HepG2 (cell line): Measurements from ENCODE around the gene NT5C2.

Source experiments
- AKAP8 ChIP-seq: sonication (generic); formaldehyde crosslinking; IDR thresholded peaks from 2 replicates; pipeline ENCODE4 v1.5.1; 2020; ENCODE audit warnings: mild to moderate bottlenecking, missing genetic modification reagents
- POLR2A ChIP-seq, 2 experiments: IDR thresholded peaks; 2 replicates each; pipeline ENCODE4 v1.6.1; 2011; ENCODE audit warnings: low read depth in 2 of 2, low read length in 2 of 2, mild to moderate bottlenecking in 1 of 2, moderate library complexity in 1 of 2; ENCODE audit not compliant: insufficient read depth in 1 of 2
- TF ChIP-seq, protein P1 (sequence below): sonication (generic); formaldehyde crosslinking; IDR thresholded peaks from 2 replicates; pipeline ENCODE4 v1.4.0; 2020; ENCODE audit warnings: missing genetic modification reagents, low read depth, mild to moderate bottlenecking, borderline replicate concordance
- TF ChIP-seq, protein P2 (sequence below): sonication (generic); formaldehyde crosslinking; IDR thresholded peaks from 2 replicates; pipeline ENCODE4 v1.4.0; 2020; ENCODE audit warnings: missing genetic modification reagents
- TF ChIP-seq, protein P3 (sequence below): sonication (generic); formaldehyde crosslinking; IDR thresholded peaks from 2 replicates; pipeline ENCODE4 v1.8.1; 2023; ENCODE audit warnings: mild to moderate bottlenecking, missing genetic modification reagents

DNA sequence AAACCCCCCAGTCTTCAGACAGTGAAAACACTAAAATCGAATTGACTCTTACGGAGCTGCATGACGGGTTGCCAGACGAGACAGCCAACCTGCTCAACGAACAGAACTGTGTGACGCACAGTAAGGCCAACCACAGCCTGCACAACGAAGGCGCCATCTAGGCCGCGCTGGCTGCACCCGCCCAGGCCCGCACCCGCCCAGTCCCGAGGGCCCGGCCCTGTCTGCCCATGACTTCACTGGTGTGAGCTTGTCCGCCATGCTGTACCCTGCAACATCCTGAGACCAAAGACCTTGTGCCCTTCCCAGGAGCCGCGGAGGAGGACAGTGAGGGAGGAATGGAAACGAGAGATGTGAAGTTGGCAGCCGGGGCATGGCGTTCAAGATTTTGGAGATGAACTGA lies 116.1 kb downstream of the NT5C2 start:
- TF ChIP-seq AKAP8 (CRISPR knock-in tag) (no peak), POLR2A (IDR thresholded peaks at IDR 0.05; ENCODE audit: insufficient read depth in 1 of 2, low read depth in 2 of 2, low read length in 2 of 2) (no peak)
- TF ChIP-seq, protein P1, sequence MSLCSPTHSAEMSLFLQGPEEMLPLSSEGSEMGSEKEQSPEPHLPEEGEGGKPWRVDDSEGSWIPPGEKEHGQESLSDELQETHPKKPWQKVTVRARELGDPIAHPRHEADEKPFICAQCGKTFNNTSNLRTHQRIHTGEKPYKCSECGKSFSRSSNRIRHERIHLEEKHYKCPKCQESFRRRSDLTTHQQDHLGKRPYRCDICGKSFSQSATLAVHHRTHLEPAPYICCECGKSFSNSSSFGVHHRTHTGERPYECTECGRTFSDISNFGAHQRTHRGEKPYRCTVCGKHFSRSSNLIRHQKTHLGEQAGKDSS (CRISPR knock-in tag), result no peak
- TF ChIP-seq, protein P2, sequence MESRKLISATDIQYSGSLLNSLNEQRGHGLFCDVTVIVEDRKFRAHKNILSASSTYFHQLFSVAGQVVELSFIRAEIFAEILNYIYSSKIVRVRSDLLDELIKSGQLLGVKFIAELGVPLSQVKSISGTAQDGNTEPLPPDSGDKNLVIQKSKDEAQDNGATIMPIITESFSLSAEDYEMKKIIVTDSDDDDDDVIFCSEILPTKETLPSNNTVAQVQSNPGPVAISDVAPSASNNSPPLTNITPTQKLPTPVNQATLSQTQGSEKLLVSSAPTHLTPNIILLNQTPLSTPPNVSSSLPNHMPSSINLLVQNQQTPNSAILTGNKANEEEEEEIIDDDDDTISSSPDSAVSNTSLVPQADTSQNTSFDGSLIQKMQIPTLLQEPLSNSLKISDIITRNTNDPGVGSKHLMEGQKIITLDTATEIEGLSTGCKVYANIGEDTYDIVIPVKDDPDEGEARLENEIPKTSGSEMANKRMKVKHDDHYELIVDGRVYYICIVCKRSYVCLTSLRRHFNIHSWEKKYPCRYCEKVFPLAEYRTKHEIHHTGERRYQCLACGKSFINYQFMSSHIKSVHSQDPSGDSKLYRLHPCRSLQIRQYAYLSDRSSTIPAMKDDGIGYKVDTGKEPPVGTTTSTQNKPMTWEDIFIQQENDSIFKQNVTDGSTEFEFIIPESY, result no peak
- TF ChIP-seq, protein P3, sequence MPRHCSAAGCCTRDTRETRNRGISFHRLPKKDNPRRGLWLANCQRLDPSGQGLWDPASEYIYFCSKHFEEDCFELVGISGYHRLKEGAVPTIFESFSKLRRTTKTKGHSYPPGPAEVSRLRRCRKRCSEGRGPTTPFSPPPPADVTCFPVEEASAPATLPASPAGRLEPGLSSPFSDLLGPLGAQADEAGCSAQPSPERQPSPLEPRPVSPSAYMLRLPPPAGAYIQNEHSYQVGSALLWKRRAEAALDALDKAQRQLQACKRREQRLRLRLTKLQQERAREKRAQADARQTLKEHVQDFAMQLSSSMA (CRISPR knock-in tag), result no peak
